ENCODE measurements around the gene SYNGR3.

The SYNGR3 gene

GRCh38 chr16:2038382-2039231, 48.8 kb downstream of the SYNGR3 start:
- no peaks in the 10 kb centered on the region for H3K9me3 ChIP-seq (ENCODE audit: low read length)
- H3K4me3 ChIP-seq (ENCODE audit: low read length) = no peak overlapping the region
- H3K4me1 ChIP-seq (ENCODE audit: insufficient read depth, low read length) = peaks cover 9% of the 10 kb centered on the region
- no peaks in the 10 kb centered on the region for H3K27me3 ChIP-seq (ENCODE audit: insufficient read depth, low read length)
- no peaks in the 10 kb centered on the region for H3K36me3 ChIP-seq (ENCODE audit: insufficient read depth, low read length)
- no peak overlapping the region for H2AFZ ChIP-seq (ENCODE audit: low read depth, low read length)

GRCh38 chr16:2039274-2040031, 49.7 kb downstream of the SYNGR3 start:
- Histone ChIP-seq H3K27me3 (ENCODE audit: insufficient read depth, low read length) (no peaks in the 10 kb centered on the region), H2AFZ (ENCODE audit: low read depth, low read length) (no peak overlapping the region), H3K4me3 (ENCODE audit: low read length) (no peak overlapping the region), H3K4me1 (ENCODE audit: insufficient read depth, low read length) (peaks cover 4% of the 10 kb centered on the region), H3K9me3 (ENCODE audit: low read length) (no peaks in the 10 kb centered on the region), H3K36me3 (ENCODE audit: insufficient read depth, low read length) (no peaks in the 10 kb centered on the region)

- H3K9me3 ChIP-seq (ENCODE audit: low read length) = no peaks in the 10 kb centered on the region
- H3K27me3 ChIP-seq (ENCODE audit: insufficient read depth, low read length) = no peaks in the 10 kb centered on the region
- peaks cover 4% of the 10 kb centered on the region for H3K4me1 ChIP-seq (ENCODE audit: insufficient read depth, low read length)
- H3K4me3 ChIP-seq (ENCODE audit: low read length) = no peak overlapping the region
- no peaks in the 10 kb centered on the region for H3K36me3 ChIP-seq (ENCODE audit: insufficient read depth, low read length)
- H2AFZ ChIP-seq (ENCODE audit: low read depth, low read length) = no peak overlapping the region
These were observed 50.4 kb downstream of the SYNGR3 start for GRCh38 chr16:2040041-2040786.

GRCh38 chr16:2040787-2041522, 51.2 kb downstream of the SYNGR3 start:
- Histone ChIP-seq H3K4me3 (ENCODE audit: low read length) (no peak overlapping the region), H3K9me3 (ENCODE audit: low read length) (no peaks in the 10 kb centered on the region), H3K36me3 (ENCODE audit: insufficient read depth, low read length) (no peaks in the 10 kb centered on the region), H3K4me1 (ENCODE audit: insufficient read depth, low read length) (peaks cover 1% of the 10 kb centered on the region), H2AFZ (ENCODE audit: low read depth, low read length) (no peak overlapping the region), H3K27me3 (ENCODE audit: insufficient read depth, low read length) (no peaks in the 10 kb centered on the region)

- H3K36me3 ChIP-seq (ENCODE audit: insufficient read depth, low read length) = no peaks in the 10 kb centered on the region
These were observed 52.6 kb downstream of the SYNGR3 start for GRCh38 chr16:2042171-2042985.

GRCh38 chr16:2042986-2043666, 53.4 kb downstream of the SYNGR3 start:
- H3K4me3 ChIP-seq (ENCODE audit: low read length) = no peak overlapping the region
- H3K27me3 ChIP-seq (ENCODE audit: insufficient read depth, low read length) = no peaks in the 10 kb centered on the region
- H3K9me3 ChIP-seq (ENCODE audit: low read length) = no peaks in the 10 kb centered on the region
- H2AFZ ChIP-seq (ENCODE audit: low read depth, low read length) = no peak overlapping the region
- H3K4me1 ChIP-seq (ENCODE audit: insufficient read depth, low read length) = peaks cover 6% of the 10 kb centered on the region
- H3K36me3 ChIP-seq (ENCODE audit: insufficient read depth, low read length) = no peaks in the 10 kb centered on the region

More at GRCh38 chr16:2042171-2042985, 52.6 kb downstream of the SYNGR3 start:
- no peaks in the 10 kb centered on the region for H3K9me3 ChIP-seq (ENCODE audit: low read length)
- no peak overlapping the region for H2AFZ ChIP-seq (ENCODE audit: low read depth, low read length)
- H3K4me3 ChIP-seq (ENCODE audit: low read length) = no peak overlapping the region
- H3K4me1 ChIP-seq (ENCODE audit: insufficient read depth, low read length) = peaks cover 6% of the 10 kb centered on the region
- no peaks in the 10 kb centered on the region for H3K27me3 ChIP-seq (ENCODE audit: insufficient read depth, low read length)
